NOMO-1 treated with dmso at 0.1 percent for 144 hours (cell line): ENCODE results near the gene ATP7A.
A peak's percentile ranks its signal among the peaks of the same experiment; 100 is the strongest.
"Not testable (repeated sequence)": the region's sequence is repeated elsewhere in the genome, so short reads cannot be mapped to it uniquely, and the experiment has no call there.

ENCODE experiments used
- DNase-seq: peaks from one replicate; lab custom pipeline; 2025; ENCODE audit not compliant: unreplicated experiment; lab: John Stamatoyannopoulos, UW

ATP7A gene

GRCh38 chrX:77910108-77910840 lies at the start of gene ATP7A:
TSS of gene ATP7A (plus strand) at chrX:77910693. CDS start at chrX:77971642, 60,949 bp downstream.
- DNase-seq, result peak; percentile 91

GRCh38 chrX:77875372-77875771 lies 35.1 kb upstream of the ATP7A start:
- no peak for DNase-seq

DNA sequence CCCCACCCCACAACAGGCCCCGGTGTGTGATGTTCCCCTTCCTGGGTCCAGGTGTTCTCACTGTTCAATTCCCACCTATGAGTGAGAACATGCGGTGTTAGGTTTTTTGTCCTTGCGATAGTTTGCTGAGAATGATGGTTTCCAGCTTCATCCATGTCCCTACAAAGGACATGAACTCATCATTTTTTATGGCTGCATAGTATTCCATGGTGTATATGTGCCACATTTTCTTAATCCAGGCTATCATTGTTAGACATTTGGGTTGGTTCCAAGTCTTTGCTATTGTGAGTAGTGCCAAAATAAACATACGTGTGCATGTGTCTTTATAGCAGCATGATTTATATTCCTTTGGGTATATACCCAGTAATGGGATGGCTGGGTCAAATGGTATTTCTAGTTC lies 29.1 kb upstream of the ATP7A start:
- DNase-seq, result not testable (repeated sequence)

GRCh38 chrX:77892887-77893286 lies 17.6 kb upstream of the ATP7A start:
- no peak for DNase-seq

- no peak for DNase-seq
Observed at GRCh38 chrX:77893713-77894112, 16.8 kb upstream of the ATP7A start.

DNA sequence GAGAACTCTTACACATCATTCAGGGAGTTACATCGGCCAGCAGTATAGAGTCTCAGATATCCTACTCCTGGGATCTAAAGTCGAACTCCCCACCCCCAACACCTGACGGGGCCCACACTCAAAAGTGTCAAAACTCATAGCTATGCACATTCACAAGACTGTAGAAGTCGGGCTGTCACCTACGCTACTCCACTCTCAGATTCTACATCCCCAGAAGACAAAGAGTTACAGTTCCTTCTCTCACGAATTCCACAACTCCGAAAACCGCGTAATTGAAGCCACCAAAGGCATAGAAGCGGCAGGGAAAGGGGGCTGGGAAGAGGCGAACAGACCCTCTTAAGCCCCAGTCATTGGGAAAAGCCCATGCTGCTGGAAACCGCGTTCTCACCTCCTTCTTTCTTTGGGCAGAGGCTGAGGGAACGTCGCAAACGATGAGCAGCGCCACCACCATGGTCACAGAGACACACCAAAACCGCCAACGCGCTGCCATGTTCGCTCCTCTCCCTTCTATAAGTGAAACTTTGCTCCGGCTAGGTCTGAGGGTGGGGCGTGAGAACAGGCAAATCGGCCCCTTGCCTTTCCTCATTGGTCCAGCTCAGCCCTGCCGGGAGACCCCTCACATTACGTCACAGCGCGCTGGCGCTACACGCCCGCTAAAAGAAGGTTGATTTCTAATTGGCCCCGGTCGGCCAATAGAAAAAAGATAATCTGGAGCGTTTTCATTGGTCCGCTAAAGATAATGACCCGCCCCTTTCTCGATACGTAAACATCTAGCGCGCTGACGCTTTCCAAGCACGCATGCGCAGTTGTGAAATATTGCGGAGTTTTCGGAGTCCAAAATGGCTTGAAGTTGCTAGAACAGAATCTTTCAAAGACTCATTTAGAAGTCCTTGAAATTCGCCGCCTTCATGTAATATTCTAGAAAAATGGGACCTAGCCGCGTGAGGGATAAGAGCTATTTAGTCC lies 15.3 kb upstream of the ATP7A start, which contains the start of gene MAGT1:
MAGT1 (minus strand) TSS at position 515 of the 966 bp plus-strand sequence; CDS start at position 490, 25 bp downstream.
- peak; percentile 87 for DNase-seq

DNA sequence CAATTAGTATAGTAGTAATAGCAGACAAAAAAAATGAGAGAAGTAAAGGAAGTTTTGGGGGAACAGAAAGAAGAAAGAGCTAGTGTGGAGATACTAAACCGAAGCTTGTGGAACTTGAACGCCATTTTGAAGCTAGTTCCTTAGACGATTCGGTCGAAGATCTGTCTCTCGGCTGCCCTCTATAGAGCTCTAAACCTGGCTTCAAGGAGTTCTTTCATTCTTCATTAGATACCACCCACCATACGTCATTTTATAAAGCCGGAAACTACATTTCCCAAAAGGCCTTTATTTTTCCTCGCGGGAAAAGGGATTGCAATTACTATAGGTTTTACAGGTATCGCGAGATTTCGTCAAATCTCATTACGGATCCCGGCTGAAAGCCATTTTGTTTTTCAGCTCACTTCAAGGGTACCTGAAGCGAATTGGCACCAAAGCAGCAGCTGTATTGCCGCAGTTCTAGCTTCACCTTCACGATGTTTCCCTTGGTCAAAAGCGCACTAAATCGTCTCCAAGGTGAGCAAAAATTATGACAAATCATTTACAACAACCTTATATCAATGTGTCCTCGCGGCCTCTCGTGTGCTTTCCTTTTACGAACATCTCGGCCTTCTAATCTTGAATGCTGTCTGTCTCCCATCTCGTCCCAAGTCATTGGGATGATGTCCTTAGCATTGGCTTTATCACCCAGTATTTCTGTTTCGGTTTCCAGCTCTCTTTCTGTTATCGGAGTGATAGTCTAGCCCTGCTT lies 11.2 kb upstream of the ATP7A start, which contains the start of gene COX7B:
COX7B (plus strand) TSS at position 388 of the 748 bp plus-strand sequence; CDS start at position 474, 86 bp downstream.
- DNase-seq, result peak; percentile 77

GRCh38 chrX:77900688-77901087 lies 9.8 kb upstream of the ATP7A start:
- peak; percentile 0 for DNase-seq

GRCh38 chrX:77901506-77901905 lies 9.0 kb upstream of the ATP7A start:
- DNase-seq, result no peak

- DNase-seq, result no peak
Observed at GRCh38 chrX:77917294-77917933, 6.9 kb downstream of the ATP7A start.

DNA sequence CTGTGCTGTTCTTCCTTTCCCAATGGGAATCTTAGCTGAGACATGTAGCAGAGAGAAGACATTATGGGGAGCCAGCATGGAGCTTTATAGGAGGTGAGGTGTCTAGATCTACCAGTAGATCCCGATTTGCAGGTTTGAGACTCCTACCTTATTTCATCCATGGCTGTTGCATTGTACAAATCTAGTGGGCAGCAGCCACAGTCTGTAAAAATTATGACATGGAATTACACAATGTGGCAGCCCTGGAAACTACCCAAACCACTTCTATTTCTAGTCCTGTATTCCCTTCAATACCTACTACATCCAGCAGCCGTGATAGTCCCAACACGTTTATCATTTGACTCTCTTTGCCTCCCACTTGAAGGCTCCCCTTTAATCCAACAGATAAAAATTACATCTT lies 8.1 kb downstream of the ATP7A start:
- DNase-seq, result no peak

DNA sequence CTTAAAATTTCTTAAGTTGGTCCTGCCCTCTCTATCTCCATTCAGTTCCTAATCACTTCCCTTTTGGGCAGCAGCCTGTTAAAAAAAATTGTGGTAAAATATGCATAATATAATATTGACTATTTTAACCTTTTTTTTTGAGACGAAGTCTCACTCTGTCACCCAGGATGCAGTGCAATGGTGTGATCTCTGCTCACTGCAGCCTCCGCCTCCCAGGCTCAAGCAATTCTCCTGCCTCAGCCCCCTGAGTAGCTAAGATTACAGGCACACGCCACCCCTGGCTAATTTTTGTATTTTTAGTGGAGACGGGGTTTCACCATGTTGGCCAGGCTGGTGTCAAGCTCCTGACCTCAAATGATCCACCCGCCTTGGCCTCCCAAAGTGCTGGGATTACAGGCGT lies 8.9 kb downstream of the ATP7A start:
- DNase-seq, result not testable (repeated sequence)

- no peak for DNase-seq
Observed at GRCh38 chrX:77922787-77923186, 12.3 kb downstream of the ATP7A start.

DNA sequence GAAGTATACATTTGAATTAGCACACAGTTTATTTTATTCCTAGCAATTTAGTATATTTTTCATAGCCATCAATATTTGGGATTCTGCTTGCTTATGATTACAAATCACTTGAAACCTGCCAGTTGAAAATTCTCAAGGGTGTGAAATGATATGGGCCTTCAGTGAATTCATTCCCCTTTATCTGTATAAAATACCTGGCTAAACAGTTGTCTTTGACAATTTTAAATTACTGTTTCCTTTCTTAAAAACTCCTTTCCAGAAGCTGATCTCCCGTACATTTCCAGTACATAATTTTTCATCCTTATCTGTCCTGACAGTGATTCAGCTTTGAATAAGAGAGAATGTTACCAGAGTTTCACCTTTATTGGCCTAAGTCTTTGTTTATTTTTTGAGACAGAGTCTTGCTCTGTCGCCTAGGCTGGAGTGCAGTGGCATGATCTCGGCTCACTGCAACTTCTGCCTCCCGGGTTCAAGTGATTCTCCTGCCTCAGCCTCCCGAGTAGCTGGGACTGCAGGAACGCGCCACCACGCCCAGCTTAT lies 13.9 kb downstream of the ATP7A start:
- no peak for DNase-seq

DNA sequence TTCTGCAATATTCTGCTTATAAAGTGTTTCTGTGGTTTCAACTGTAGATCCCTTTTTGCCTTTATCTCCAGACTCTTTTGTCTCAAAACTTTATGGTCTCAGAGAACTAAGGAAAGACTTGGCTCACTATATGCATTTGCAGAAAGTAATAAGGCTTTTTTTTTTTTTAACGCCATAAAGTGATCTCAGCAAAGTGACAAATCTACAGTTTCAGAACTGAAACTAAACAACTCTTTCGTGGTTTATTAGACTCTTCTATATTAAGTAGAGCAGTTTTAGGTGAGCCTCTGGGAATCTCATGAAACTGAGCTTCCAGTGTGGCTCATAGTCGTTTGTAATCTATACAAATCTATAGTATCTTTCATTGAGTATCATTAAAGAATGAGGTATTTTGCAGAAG lies 15.3 kb downstream of the ATP7A start:
- no peak for DNase-seq

DNA sequence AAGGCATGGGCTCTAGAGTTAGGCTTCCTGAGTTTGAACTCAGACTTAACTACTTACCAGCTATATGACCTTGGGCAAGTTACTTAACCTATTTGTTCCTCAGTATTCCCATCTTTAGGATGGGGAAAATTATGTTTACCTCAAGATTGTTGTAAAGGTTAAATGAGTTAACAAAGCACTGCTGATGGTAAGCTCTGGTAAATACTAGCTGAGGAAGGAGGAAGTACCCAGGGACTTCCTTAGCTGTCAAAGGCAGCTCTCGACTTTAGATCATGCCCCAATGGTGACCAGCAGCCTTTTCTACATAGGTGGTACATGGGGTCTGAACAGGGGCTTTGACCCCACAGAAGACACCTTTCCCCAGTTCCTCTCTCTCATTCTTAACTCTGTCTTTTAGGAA lies 20.1 kb downstream of the ATP7A start:
- DNase-seq, result no peak

DNA sequence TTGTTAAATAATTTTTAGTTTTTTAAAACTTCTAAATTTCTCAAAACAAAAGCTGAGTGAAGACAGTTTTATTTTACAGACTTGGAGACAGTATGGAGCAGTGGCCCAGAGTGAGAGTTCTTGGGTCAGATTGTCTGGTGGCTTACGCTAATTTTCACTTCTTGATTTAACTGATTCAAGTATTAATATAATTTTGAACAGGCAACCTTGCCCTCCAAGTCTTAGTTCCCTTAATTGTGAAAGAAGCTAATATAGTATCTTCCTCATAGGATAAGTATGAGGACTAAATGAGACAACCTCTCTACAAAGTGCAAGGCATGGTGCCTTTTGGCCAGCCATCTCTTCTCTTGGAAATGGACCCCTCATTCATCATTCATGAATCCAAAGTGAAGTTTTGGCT lies 25.4 kb downstream of the ATP7A start:
- DNase-seq, result no peak

DNA sequence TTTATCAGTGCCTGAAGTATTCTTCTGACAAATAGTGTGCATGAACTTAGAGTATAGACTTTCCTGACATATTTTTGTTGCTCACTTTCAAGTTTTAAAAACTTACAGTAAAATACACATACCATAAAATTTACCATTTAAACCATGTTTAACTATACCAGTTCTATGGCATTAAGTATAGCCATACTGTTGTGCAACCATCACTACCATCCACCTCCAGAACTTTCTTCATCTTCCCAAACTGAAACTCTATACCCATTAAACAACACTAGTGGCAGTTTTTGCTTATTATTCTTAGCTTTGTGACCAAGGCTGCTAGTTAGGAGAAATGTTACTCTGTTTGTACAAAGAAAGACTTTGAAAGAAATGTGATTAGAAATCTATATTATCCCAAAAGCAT lies 25.8 kb downstream of the ATP7A start:
- DNase-seq, result no peak

GRCh38 chrX:77937291-77937690 lies 26.8 kb downstream of the ATP7A start:
- no peak for DNase-seq

DNA sequence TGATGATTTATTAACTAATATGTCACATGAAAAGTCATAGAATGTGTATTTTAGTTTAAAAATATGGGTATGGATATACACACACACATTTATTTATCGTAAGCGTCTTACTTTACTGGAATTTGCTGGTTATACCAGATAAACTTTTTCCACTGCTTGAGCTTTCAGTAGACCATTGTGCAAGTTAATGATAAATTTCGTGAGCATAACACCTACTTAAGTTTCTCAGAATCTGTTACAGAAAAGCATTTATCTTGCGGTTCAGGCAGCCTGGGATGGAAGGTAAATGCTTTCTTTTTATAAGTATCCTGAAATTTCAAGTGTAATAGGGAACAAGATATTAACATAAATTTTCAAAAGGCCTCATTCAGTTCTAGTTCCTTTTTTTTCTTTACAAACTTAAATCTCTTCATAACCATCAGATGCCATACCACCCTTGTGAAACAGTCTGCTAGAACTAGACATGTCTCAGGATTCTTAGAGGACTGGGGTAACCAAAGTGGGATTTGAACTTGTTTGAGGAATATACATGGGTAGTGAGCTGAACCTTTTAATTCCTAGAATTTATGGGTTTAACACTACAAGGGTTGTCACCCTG lies 27.7 kb downstream of the ATP7A start:
- DNase-seq, result no peak
